Measurements from ENCODE around the gene ARID3B. TPM values are rescaled to one million over a fixed set of nuclear protein-coding genes. Genes with fewer than 3 reads are reported as not detected.
A peak's percentile ranks its signal among the peaks of the same experiment; 100 is the strongest.

Gene ARID3B
- total RNA-seq, 1 donor from 2014 or later = 53.6 TPM

DNA sequence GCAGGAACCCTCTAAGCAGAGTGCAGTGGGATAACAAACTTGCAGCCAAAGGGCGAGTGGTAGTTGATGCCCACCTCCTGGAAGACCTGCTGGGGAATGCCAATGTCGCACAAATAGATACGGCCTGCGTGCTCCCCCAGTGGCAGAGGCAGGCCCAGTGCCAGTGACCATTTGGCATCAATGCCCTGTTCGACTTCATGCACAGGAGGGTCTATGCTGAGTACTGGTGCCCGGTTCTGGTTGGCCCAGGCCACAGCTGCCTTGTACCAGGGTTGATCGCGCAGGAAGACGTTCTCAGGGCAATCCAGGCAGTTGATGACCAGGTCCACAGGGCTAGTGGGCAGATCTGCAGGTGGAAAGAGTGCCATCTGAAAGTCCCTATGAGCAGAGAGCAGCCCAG is 91.6 kb downstream of the ARID3B start:
- Mint-ChIP-seq H3K9me3 (no peaks in the 10 kb centered on the region), H3K4me1 (ENCODE audit: low read depth) (peaks cover 16% of the 10 kb centered on the region), H3K4me3 (no peak overlapping the region), H3K27me3 (ENCODE audit: insufficient read depth) (no peaks in the 10 kb centered on the region), H3K27ac (no peak overlapping the region), H3K36me3 (ENCODE audit: low read depth) (peaks cover 36% of the 10 kb centered on the region)
- intact Hi-C loops (cut with micrococcal nuclease) = loop anchor here (1.0 kb wide), 2 partner anchors 11 to 259 kb away; no protein-coding TSS in a partner anchor
- DNase-seq (ENCODE audit: low spot score) = no peak

DNA sequence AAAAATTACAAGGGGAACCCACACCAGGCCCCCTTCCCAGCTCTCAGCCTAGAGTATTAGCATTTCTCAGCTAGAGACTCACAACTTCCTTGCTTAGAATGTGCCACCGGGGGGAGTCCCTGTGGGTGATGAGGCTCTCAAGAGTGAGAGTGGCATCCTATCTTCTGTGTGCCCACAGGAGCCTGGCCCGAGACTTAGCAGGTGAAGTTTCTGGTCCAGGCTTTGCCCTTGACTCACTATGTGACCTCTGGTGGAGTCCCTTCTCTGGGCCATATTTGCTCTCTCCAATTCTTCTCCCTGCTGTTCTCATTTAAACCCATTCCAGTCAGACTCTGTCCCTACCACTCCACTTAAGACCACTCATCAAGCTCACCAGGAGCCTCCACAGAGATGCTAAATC is 92.8 kb downstream of the ARID3B start:
- Mint-ChIP-seq H3K4me1 (ENCODE audit: low read depth) (peaks cover 11% of the 10 kb centered on the region), H3K9me3 (no peaks in the 10 kb centered on the region), H3K27me3 (ENCODE audit: insufficient read depth) (no peaks in the 10 kb centered on the region), H3K4me3 (no peak overlapping the region), H3K36me3 (ENCODE audit: low read depth) (peaks cover 36% of the 10 kb centered on the region), H3K27ac (no peak overlapping the region)
- intact Hi-C loops (cut with micrococcal nuclease) = loop anchor here (2.0 kb wide), 1 partner anchor 267 kb away; no protein-coding TSS in a partner anchor
- DNase-seq (ENCODE audit: low spot score) = no peak

DNA sequence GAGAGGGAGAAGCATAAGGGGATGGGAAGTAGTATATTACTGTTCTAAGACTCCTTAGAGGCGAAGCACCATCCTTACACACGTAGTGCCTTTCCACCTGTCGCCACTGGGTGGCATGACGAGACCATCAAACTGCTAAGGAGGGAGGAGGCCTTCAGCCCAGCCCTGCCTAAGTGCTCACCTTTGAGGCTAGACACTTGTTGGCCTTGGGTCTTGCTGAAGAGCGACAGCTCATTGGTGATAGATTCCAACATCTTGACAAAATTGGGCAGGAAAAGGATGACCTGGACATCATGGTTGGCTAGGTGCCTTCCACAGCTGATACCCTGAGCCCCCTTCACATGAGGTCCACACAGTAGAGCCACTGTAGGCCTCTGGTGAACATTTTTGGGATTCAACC is 94.2 kb downstream of the ARID3B start:
- no peak overlapping the region for H3K4me3 Mint-ChIP-seq
- peaks cover 40% of the 10 kb centered on the region for H3K36me3 Mint-ChIP-seq (ENCODE audit: low read depth)
- intact Hi-C loops (cut with micrococcal nuclease) = loop anchor here (1.0 to 2.0 kb wide), 4 partner anchors 134 to 315 kb away; no protein-coding TSS in a partner anchor
- no peak overlapping the region for H3K27ac Mint-ChIP-seq
- peak; percentile 61 for DNase-seq (ENCODE audit: low spot score)
- peaks cover 11% of the 10 kb centered on the region for H3K4me1 Mint-ChIP-seq (ENCODE audit: low read depth)
- no peaks in the 10 kb centered on the region for H3K27me3 Mint-ChIP-seq (ENCODE audit: insufficient read depth)
- no peaks in the 10 kb centered on the region for H3K9me3 Mint-ChIP-seq

DNA sequence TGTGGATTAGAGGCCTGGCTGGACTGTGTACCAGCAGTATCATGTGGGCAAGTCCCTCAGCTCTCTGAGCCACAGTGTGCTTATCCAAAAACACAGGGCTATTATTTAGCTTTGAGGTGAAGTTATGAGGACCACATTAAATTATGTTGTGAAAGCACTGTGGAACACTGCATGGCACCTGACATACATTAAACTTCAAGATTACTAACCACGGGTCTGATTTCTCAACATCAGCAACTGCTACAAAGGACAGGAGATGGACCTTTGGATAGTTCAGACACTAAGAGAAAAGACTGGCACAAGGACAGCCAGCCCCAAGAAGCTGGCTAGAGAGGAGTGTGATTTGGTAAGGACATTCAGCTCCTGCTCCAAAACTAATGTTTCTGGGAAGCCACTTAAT is 96.0 kb downstream of the ARID3B start:
- no peak for DNase-seq (ENCODE audit: low spot score)
- no peak overlapping the region for H3K4me3 Mint-ChIP-seq
- peaks cover 39% of the 10 kb centered on the region for H3K36me3 Mint-ChIP-seq (ENCODE audit: low read depth)
- H3K9me3 Mint-ChIP-seq = no peaks in the 10 kb centered on the region
- no peak overlapping the region for H3K27ac Mint-ChIP-seq
- intact Hi-C loops (cut with micrococcal nuclease) = no loop called here
- H3K27me3 Mint-ChIP-seq (ENCODE audit: insufficient read depth) = no peaks in the 10 kb centered on the region
- H3K4me1 Mint-ChIP-seq (ENCODE audit: low read depth) = peaks cover 14% of the 10 kb centered on the region

DNA sequence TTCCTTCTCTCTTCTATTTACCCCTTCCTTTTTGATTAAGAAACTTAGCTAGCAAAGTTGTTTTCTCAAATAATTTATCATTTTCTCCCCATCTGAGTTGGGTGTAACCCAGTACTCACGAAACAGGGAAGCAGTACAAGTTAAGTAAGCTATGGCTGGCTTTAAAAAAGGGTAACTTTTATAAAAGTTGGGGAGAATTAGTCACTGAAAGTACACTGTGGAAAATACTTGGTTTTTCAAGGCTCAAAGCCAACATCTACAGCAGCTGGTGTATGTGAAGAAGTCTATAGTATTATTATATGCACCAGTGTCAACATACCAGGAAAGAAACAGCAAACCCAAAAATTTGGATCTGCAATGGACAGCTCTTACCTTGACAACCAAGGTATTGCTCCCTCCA is 100.1 kb downstream of the ARID3B start:
- DNase-seq (ENCODE audit: low spot score) = no peak
- peaks cover 9% of the 10 kb centered on the region for H3K4me1 Mint-ChIP-seq (ENCODE audit: low read depth)
- no peak overlapping the region for H3K27ac Mint-ChIP-seq
- H3K4me3 Mint-ChIP-seq = no peak overlapping the region
- H3K9me3 Mint-ChIP-seq = no peaks in the 10 kb centered on the region
- intact Hi-C loops (cut with micrococcal nuclease) = no loop called here
- no peaks in the 10 kb centered on the region for H3K27me3 Mint-ChIP-seq (ENCODE audit: insufficient read depth)
- H3K36me3 Mint-ChIP-seq (ENCODE audit: low read depth) = peaks cover 22% of the 10 kb centered on the region

DNA sequence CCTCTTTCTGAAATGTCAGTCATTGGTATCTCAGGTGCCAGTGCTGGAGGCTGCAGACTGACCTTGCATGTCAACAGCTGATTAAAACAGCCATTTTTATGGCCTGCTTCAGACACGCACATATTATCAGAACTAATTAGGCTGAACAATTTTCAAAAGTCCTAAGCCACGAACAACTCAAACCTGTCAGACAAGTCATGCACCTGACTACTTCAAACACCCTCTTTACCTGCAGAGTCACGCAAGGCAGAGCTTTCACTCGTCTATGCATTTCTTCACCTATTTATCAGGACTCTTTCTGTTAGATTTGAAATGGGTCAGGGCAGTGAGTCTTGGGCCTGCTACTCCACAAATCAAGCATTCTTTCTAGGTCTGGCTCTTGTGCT is 101.3 kb downstream of the ARID3B start:
- H3K9me3 Mint-ChIP-seq = no peaks in the 10 kb centered on the region
- H3K27ac Mint-ChIP-seq = no peak overlapping the region
- intact Hi-C loops (cut with micrococcal nuclease) = no loop called here
- no peak overlapping the region for H3K4me3 Mint-ChIP-seq
- no peaks in the 10 kb centered on the region for H3K27me3 Mint-ChIP-seq (ENCODE audit: insufficient read depth)
- H3K36me3 Mint-ChIP-seq (ENCODE audit: low read depth) = peaks cover 20% of the 10 kb centered on the region
- peaks cover 9% of the 10 kb centered on the region for H3K4me1 Mint-ChIP-seq (ENCODE audit: low read depth)
- no peak for DNase-seq (ENCODE audit: low spot score)

DNA sequence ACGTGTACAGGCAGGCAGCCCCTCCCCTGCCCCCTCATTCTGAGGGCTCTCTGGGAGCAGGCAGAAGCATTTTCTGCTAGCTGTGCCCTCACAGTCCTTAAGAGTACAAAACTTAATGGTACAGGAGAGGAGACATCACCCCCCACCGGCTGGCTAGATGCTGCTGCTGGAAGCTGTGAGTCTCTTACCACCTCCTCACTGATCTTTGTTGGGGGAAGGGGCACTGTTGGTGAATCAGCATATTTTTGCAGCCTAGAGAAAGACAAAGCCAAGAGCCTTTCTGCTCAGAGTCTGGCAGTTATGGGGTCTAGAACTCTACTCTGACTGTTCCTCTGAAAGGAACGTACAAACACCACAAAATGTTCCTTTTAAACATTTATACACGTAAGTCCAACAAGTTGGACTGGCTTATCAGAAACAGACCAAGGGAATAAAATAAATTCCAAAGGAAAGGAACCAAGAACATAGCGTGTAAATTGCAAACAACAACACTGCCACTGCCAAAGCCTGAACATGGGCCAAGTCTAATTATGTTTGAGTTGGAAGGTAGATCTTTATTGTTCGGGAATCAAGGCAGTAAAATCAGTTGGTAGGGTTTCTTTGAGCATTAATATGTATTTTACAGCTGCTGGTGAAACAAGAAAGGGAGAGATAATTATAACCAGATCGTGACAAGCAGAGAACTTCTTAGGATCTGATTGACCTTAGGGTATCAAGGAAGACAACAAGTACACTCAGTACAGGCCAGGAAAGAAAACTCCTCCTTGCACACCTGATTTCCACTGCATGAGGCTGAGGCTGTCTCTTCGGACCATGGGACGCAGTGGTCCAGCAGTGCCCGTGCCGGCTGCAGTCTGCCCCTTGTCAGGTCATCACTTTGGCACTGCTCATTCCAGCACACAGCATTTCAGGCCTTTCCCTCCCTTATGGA is 102.0 kb downstream of the ARID3B start:
- H3K4me3 Mint-ChIP-seq = no peak overlapping the region
- intact Hi-C loops (cut with micrococcal nuclease) = no loop called here
- H3K36me3 Mint-ChIP-seq (ENCODE audit: low read depth) = peaks cover 17% of the 10 kb centered on the region
- no peak overlapping the region for H3K27ac Mint-ChIP-seq
- H3K9me3 Mint-ChIP-seq = no peaks in the 10 kb centered on the region
- DNase-seq (ENCODE audit: low spot score) = no peak
- peaks cover 9% of the 10 kb centered on the region for H3K4me1 Mint-ChIP-seq (ENCODE audit: low read depth)
- H3K27me3 Mint-ChIP-seq (ENCODE audit: insufficient read depth) = no peaks in the 10 kb centered on the region

DNA sequence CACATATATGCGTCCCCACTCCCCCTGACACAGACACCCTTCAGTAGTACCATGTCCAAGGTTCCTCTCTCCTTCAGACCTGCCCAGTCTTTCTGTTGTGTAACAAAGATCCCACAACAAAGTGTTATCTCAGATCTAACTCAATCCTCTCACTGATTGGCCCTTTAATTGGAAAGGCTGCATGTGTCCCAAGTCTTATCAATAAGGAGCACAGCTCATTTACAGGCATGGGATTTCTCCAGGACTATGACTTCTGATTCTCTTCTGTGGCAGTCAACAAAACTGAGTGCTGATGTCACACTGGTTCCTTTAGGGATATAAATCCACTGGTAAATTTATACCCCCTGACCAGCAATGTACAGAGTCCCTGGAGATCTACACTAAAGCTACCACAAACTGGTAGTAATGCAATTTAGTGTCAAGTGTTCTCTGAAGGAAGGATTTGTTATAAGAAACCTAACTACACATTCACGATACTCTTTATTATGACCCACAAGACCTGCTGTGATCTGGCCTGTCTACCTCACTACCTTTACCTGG is 102.7 kb downstream of the ARID3B start:
- Mint-ChIP-seq H3K9me3 (no peaks in the 10 kb centered on the region), H3K4me1 (ENCODE audit: low read depth) (peaks cover 9% of the 10 kb centered on the region), H3K36me3 (ENCODE audit: low read depth) (peaks cover 19% of the 10 kb centered on the region), H3K27me3 (ENCODE audit: insufficient read depth) (no peaks in the 10 kb centered on the region), H3K4me3 (no peak overlapping the region), H3K27ac (no peak overlapping the region)
- no peak for DNase-seq (ENCODE audit: low spot score)
- intact Hi-C loops (cut with micrococcal nuclease) = no loop called here

DNA sequence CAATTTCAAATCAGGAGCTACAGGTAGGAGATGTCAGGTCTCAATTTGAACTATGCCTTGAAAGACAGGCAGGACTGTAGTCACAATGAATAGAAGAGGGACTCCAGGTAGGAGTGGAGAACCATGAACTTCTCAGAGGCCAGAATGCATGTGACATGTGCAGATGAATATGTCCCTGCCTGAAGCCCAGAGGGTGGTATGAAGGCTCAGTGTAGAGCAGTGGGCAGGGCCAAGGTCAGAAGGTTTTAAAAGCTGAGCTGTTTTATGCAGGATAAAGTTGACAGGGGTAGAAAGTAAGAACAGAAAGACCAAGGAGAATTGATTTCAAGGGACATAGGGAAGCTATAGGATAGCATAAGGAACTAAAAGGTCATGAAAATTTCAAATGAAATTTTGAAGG is 105.5 kb downstream of the ARID3B start:
- no peak for DNase-seq (ENCODE audit: low spot score)
- H3K4me3 Mint-ChIP-seq = no peak overlapping the region

More for the DNA sequence above, 105.5 kb downstream of the ARID3B start:
- no peaks in the 10 kb centered on the region for H3K27me3 Mint-ChIP-seq (ENCODE audit: insufficient read depth)
- no peaks in the 10 kb centered on the region for H3K9me3 Mint-ChIP-seq
- peaks cover 12% of the 10 kb centered on the region for H3K36me3 Mint-ChIP-seq (ENCODE audit: low read depth)
- intact Hi-C loops (cut with micrococcal nuclease) = no loop called here
- peaks cover 9% of the 10 kb centered on the region for H3K4me1 Mint-ChIP-seq (ENCODE audit: low read depth)
- H3K27ac Mint-ChIP-seq = no peak overlapping the region

Other genes with a start within 250 kb of the ARID3B start
- gene CYP11A1, start 173.6 kb upstream of the ARID3B start, total RNA-seq = not detected in 2 replicates
- gene SEMA7A, start 107.3 kb upstream of the ARID3B start, total RNA-seq = 102 TPM in 2 replicates
- 55.4 and 56.0 TPM in 2 replicates for gene UBL7, start 80.1 kb upstream of the ARID3B start, total RNA-seq
- 103 and 107 TPM in 2 replicates for gene CLK3, start 74.6 kb downstream of the ARID3B start, total RNA-seq
- gene EDC3, start 154.8 kb downstream of the ARID3B start, total RNA-seq = 58.4 and 61.4 TPM in 2 replicates
- gene CYP1A1, start 184.3 kb downstream of the ARID3B start, total RNA-seq = 0.29 and 0.37 TPM in 2 replicates
- gene CYP1A2, start 207.6 kb downstream of the ARID3B start, total RNA-seq = not detected in 2 replicates
- gene CSK, start 240.9 kb downstream of the ARID3B start, total RNA-seq = 348 and 362 TPM in 2 replicates